Measurements from ENCODE around the gene SLC26A2.
A peak's percentile ranks its signal among the peaks of the same experiment; 100 is the strongest.
"Not testable (repeated sequence)": the region's sequence is repeated elsewhere in the genome, so short reads cannot be mapped to it uniquely, and the experiment has no call there.

Gene SLC26A2

DNA sequence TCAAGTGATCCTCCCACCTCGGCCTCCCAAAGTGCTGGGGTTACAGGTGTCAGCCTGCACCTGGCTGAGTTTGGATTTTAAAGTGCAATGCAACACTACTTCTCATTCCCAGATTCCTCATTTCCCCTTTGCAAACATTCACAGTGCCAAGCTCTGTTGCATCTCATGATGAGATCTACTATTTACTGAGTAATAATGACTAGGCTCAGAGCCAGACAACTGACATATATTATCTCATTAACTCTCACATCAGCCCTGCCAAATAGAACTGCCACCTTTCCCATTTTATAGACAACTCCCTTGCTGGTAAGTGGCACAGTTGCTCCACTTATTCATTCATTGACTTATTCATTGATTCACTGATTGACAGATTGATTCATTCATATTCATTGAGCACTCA, 22.9 kb upstream of the SLC26A2 start:
- no peak for DNase-seq

DNA sequence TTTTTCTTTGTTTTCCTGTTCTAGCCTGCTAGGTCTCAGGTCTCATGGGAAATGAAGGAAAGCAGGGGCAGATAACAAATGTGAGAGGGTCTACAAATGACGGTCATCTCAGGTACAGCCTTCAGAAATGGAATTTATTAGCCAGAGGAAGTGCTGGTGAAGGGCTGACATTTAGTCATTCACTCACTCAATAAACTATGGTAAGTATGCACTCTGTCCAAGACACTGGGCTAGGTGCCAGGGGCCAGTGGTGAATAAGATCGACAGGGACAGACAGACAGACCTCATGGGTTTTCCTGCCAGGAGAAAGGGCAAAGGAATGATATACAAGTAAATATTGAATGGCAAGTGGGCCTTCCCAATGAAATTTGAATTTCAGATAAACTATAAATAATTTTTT, 22.3 kb upstream of the SLC26A2 start:
- no peak for DNase-seq

GRCh38 chr5:149938791-149939358, 21.7 kb upstream of the SLC26A2 start:
- DNase-seq: no peak

DNA sequence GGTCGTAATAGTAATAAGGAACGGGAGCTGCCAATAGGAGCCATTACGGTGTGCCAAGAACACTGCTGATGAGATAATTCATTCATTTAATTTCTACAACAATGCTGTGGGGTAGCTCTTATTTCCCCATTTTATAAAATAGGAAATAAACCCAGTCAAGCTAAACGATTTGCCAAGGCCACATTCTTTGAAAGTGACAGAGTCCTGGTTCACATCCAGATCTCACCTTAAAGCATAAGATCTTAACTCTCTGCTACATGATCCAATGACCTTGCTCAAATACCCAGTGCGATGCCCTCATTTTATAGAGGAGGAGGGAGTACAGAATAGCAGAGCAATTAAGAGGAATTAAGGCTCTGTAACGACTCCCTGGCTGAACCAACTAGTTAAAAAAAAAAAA, 21.0 kb upstream of the SLC26A2 start:
- DNase-seq: no peak

DNA sequence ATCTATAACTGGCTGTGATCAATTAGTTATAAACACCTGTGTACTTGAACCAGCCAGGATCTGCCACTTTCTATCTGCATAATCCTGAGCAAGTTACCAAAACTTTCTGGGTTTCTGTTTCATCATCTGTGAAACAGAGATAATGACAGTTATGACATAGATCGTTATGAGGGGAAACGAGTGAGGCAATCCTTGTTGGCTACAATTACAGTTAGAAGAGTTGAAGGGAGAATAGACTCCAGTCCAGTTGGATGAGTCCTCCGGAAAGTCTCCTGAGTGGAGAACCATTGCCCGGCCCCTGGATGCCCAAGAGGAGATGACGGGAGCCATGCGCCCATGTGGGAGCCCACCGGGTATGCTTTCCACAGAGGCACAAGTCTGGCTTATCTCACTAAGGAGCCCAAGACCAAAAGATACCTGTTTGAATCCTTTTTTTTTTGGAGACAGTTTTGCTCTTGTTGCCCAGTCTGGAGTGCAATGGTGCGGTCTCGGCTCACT, 20.4 kb upstream of the SLC26A2 start:
- DNase-seq: no peak

GRCh38 chr5:149940941-149941644, 19.5 kb upstream of the SLC26A2 start:
- DNase-seq: no peak

GRCh38 chr5:149941795-149942194, 18.8 kb upstream of the SLC26A2 start:
- no peak for DNase-seq

DNA sequence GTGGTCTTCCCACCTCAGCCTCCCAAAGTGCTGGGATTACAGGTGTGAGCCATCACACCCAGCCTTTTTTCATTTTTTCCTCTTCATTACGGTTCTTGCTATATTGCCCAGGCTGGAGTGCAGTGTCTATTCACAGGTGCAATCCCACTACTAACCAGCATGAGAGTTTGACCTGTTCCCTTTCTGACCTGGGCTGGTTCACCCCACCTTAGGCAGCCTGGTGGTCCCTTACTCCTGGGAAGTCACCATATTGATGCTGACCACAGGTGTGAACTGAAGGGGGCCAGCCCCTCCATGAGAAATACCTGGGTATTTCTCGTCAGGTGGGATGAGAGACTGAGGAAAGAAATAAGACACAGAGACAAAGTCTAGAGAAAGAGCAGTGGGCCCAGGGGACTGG, 18.4 kb upstream of the SLC26A2 start:
- DNase-seq: no peak

- not testable (repeated sequence) for DNase-seq
These were observed 17.8 kb upstream of the SLC26A2 start for GRCh38 chr5:149942741-149943169.

- not testable (repeated sequence) for DNase-seq
These were observed 17.2 kb upstream of the SLC26A2 start for GRCh38 chr5:149943177-149943949.

GRCh38 chr5:149944666-149945065, 15.9 kb upstream of the SLC26A2 start, which contains the start of gene PDE6A:
TSS of gene PDE6A (minus strand) at chr5:149944793. CDS start at chr5:149944673, 120 bp downstream.
- DNase-seq: no peak

DNA sequence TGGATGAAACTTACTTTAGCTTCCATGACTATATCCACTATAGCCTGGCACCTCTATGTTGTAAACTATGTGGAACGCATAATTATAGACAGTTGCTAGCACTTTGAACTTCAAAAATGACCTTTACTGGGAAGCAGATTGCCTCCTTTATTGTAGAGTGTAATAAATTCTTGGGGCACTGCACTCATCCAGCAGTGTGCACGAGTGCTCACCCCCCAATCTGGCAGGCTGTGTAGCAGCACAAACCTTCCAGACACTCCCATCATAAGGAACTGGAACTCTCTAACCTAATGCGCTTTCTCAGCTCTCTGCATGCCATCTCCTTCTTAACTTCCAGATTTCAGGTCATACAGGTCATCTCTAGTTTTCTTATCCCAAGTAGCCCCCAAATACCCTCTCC, 14.4 kb upstream of the SLC26A2 start:
- no peak for DNase-seq

- no peak for DNase-seq
These were observed 11.6 kb upstream of the SLC26A2 start for GRCh38 chr5:149948993-149949392.

- no peak for DNase-seq
These were observed 9.3 kb upstream of the SLC26A2 start for GRCh38 chr5:149951138-149951749.

DNA sequence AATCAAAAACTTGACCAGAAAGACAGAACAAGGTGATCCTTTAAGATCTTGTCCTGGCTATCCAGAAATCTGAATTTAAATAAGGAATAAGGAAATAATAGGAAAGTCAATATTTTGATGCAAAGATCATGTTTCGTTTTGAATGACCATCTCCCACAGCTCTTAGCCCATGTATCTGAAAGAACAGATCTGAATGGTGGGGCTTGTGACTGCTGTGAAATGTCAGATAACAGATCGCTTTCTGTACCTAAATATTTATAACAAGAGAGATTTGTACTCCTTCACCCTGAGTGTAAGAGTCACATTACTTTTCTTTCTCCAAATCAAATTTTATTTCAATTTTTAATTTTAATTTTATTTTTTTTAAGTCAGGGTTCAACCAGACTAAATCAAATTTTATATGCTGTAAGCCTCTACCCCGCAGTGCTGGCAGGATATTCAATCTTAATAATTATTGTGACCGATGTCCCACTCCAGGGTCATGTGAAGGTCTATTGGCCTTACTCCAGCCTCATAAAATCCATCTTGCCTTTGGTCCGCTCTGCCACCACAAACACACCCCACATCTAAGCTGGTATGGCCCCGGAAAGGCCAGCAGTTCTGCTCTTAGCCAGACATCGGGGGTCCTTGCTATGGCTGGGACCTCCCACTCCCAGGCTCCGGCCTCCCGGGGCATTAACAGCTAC, 7.0 kb upstream of the SLC26A2 start:
- no peak for DNase-seq

DNA sequence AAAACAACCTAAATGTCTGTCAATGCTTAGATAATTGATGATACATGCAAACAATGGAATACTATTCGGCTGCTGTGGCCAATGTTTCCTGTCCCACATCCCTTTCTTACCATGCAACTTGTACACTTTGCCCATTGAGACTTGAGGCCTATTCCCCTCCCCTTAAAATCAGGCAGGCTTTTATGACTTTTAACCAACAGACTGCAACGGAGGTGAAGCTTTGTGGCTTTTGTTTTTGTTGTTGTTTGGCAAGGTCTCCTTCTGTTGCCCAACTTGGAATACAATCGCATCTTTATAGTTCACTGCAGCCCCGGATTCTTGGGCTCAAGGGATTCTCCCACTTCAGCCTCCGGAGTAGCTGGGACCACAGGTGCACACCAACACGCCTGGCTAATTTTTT, 5.8 kb upstream of the SLC26A2 start:
- no peak for DNase-seq

- no peak for DNase-seq
These were observed 3.9 kb upstream of the SLC26A2 start for GRCh38 chr5:149956685-149957084.

- no peak for DNase-seq
These were observed 2.7 kb upstream of the SLC26A2 start for GRCh38 chr5:149957855-149958254.

- peak; percentile 78 for DNase-seq
These were observed 937 bp upstream of the SLC26A2 start for GRCh38 chr5:149959406-149960236.

- DNase-seq: no peak
These were observed 678 bp downstream of the SLC26A2 start for GRCh38 chr5:149961186-149961685.

DNA sequence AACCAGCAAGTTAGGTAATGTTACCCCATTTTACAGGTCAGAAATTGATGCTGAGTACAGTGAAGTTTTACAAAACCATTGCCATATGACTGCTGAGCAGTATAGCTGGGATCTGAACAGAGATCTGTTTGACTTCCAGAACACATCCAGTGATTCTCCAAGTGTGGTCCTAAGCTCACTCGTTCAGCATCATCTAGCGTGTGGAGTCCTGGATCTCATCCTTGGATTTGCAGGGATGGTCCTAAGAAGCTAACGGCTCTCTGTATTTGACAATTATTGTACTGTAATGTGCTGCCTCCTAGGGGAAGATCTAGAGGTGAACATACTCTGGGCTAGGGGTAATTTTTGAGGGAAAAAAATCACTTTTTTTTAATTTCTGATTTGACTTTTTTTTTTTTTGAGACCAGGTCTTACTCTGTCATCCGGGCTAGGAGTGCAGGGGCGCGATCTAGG, 1.4 kb downstream of the SLC26A2 start:
- DNase-seq: no peak

Data from activated CD8-positive, alpha-beta memory T cell treated with anti-CD3 and anti-CD28 coated beads for 24 hours (primary cell).